Fibroblast of skin of left biceps (primary cell): ENCODE data around the gene CCDC167.

Experiments used
- DNase-seq, 2 experiments: peaks; one replicate each; pipeline ENCODE4 v3.0.0-alpha.2; 2013; ENCODE audit warnings: low read depth in 2 of 2

The CCDC167 gene

GRCh38 chr6:37499433-37500293, at the start of gene CCDC167:
CCDC167 (minus strand) TSS chr6:37499893; CDS start chr6:37499863, 30 bp downstream.
- DNase-seq = peak; percentile 91 to 93

- DNase-seq = no peak
Measured at GRCh38 chr6:37549154-37549553, 49.5 kb upstream of the CCDC167 start.

- no peak for DNase-seq
Measured at GRCh38 chr6:37548067-37548674, 48.5 kb upstream of the CCDC167 start.

- DNase-seq = peak in 1 of 2 experiments; percentile 40
Measured at GRCh38 chr6:37547564-37548061, 47.9 kb upstream of the CCDC167 start.

GRCh38 chr6:37546141-37546871, 46.6 kb upstream of the CCDC167 start:
- DNase-seq = no peak

GRCh38 chr6:37544530-37544929, 44.8 kb upstream of the CCDC167 start:
- no peak for DNase-seq

- DNase-seq = no peak
Measured at GRCh38 chr6:37543361-37543760, 43.7 kb upstream of the CCDC167 start.

GRCh38 chr6:37541346-37541745, 41.7 kb upstream of the CCDC167 start:
- no peak for DNase-seq

- DNase-seq = no peak
Measured at GRCh38 chr6:37540390-37540789, 40.7 kb upstream of the CCDC167 start.

GRCh38 chr6:37540029-37540352, 40.3 kb upstream of the CCDC167 start:
- DNase-seq = no peak

GRCh38 chr6:37539171-37540028, 39.7 kb upstream of the CCDC167 start:
- DNase-seq = no peak

- DNase-seq = no peak
Measured at GRCh38 chr6:37538107-37538506, 38.4 kb upstream of the CCDC167 start.

- no peak for DNase-seq
Measured at GRCh38 chr6:37537548-37537947, 37.9 kb upstream of the CCDC167 start.

GRCh38 chr6:37536491-37537190, 36.9 kb upstream of the CCDC167 start:
- no peak for DNase-seq

- no peak for DNase-seq
Measured at GRCh38 chr6:37535759-37536490, 36.2 kb upstream of the CCDC167 start.

GRCh38 chr6:37535428-37535758, 35.7 kb upstream of the CCDC167 start:
- no peak for DNase-seq

- no peak for DNase-seq
Measured at GRCh38 chr6:37534893-37535292, 35.2 kb upstream of the CCDC167 start.

- DNase-seq = no peak
Measured at GRCh38 chr6:37532122-37532521, 32.4 kb upstream of the CCDC167 start.

GRCh38 chr6:37531437-37532036, 31.8 kb upstream of the CCDC167 start:
- DNase-seq = no peak

GRCh38 chr6:37531026-37531425, 31.3 kb upstream of the CCDC167 start:
- DNase-seq = peak in 1 of 2 experiments; percentile 19
